Measurements from ENCODE around the gene PRR36.

GRCh38 chr19:7910321-7911161, 36.4 kb upstream of the PRR36 start:
- TF ChIP-seq EZH2 (IDR thresholded peaks at IDR 0.05): no peak
- TF ChIP-seq CTCF (IDR thresholded peaks at IDR 0.05): no peak
- TF ChIP-seq EZH2phosphoT487 (IDR thresholded peaks at IDR 0.05): no peak

Data from neural progenitor cell (in vitro differentiated cells).